DMS 273 (cell line): ENCODE data around the gene MYCBP2.
"Not testable (repeated sequence)": the region's sequence is repeated elsewhere in the genome, so short reads cannot be mapped to it uniquely, and the experiment has no call there.

Source experiments
- DNase-seq: peaks from one replicate; lab custom pipeline; 2025; ENCODE audit not compliant: unreplicated experiment; lab: John Stamatoyannopoulos, UW

MYCBP2 gene

GRCh38 chr13:77038907-77039480 lies 287.9 kb downstream of the MYCBP2 start:
- DNase-seq: no peak

- no peak for DNase-seq
These were observed 290.6 kb downstream of the MYCBP2 start for GRCh38 chr13:77036279-77036678.

GRCh38 chr13:77034881-77035280 lies 292.0 kb downstream of the MYCBP2 start:
- no peak for DNase-seq

- no peak for DNase-seq
These were observed 293.1 kb downstream of the MYCBP2 start for GRCh38 chr13:77033717-77034302.

- DNase-seq: peak; percentile 64
These were observed 295.1 kb downstream of the MYCBP2 start for GRCh38 chr13:77031656-77032243.

- DNase-seq: no peak
These were observed 297.5 kb downstream of the MYCBP2 start for GRCh38 chr13:77029436-77029835.

- DNase-seq: no peak
These were observed 298.7 kb downstream of the MYCBP2 start for GRCh38 chr13:77028202-77028601.

GRCh38 chr13:77026861-77027621 lies 299.9 kb downstream of the MYCBP2 start, which contains the start of gene FBXL3:
FBXL3 (minus strand) TSS chr13:77027159; CDS start chr13:77021860, 5,299 bp downstream.
- DNase-seq: peak; percentile 88

GRCh38 chr13:77026255-77026860 lies 300.5 kb downstream of the MYCBP2 start:
- DNase-seq: peak; percentile 75

GRCh38 chr13:77022341-77022740 lies 304.6 kb downstream of the MYCBP2 start:
- DNase-seq: no peak

GRCh38 chr13:77019756-77020155 lies 307.1 kb downstream of the MYCBP2 start:
- DNase-seq: no peak

- DNase-seq: no peak
These were observed 309.8 kb downstream of the MYCBP2 start for GRCh38 chr13:77016888-77017623.

GRCh38 chr13:77016251-77016812 lies 310.6 kb downstream of the MYCBP2 start:
- DNase-seq: no peak

GRCh38 chr13:77014906-77015685 lies 311.8 kb downstream of the MYCBP2 start:
- DNase-seq: no peak

- no peak for DNase-seq
These were observed 312.9 kb downstream of the MYCBP2 start for GRCh38 chr13:77013853-77014542.

GRCh38 chr13:77009719-77010118 lies 317.2 kb downstream of the MYCBP2 start:
- not testable (repeated sequence) for DNase-seq

- no peak for DNase-seq
These were observed 317.9 kb downstream of the MYCBP2 start for GRCh38 chr13:77009011-77009410.

- not testable (repeated sequence) for DNase-seq
These were observed 318.6 kb downstream of the MYCBP2 start for GRCh38 chr13:77008337-77008736.

GRCh38 chr13:77002590-77003190 lies 324.2 kb downstream of the MYCBP2 start:
- peak; percentile 52 for DNase-seq
